A549 (cell line): Measurements from ENCODE around the gene MRLN.
"Not testable (repeated sequence)": the region's sequence is repeated elsewhere in the genome, so short reads cannot be mapped to it uniquely, and the experiment has no call there.

Source experiments
- ESRRA ChIP-seq: fragments of 150-350 bp; IDR thresholded peaks from 2 replicates; pipeline ENCODE4 v1.6.1; 2014; ENCODE audit warnings: mild to moderate bottlenecking, low read length, borderline replicate concordance
- PHF8 ChIP-seq: fragments of 200-600 bp; sonication (generic); IDR thresholded peaks from 2 replicates; pipeline ENCODE4 v1.6.1; 2016; ENCODE audit warnings: low read depth, mild to moderate bottlenecking, antibody characterized with exemption, moderate library complexity, borderline replicate concordance
- POLR2A ChIP-seq: IDR thresholded peaks from 2 replicates; pipeline ENCODE4 v1.6.1; 2012; ENCODE audit warnings: mild to moderate bottlenecking, low read length
- RNF2 ChIP-seq: fragments of 200-600 bp; sonication (generic); IDR thresholded peaks from 2 replicates; pipeline ENCODE4 v1.6.1; 2016; ENCODE audit warnings: low read depth, mild to moderate bottlenecking, antibody characterized with exemption, moderate library complexity, borderline replicate concordance
- TF ChIP-seq, protein P1 (sequence below): fragments of >200 bp; sonication (Bioruptor Twin); formaldehyde crosslinking; IDR thresholded peaks from 3 replicates; pipeline ENCODE4 v1.6.1; 2016
- TF ChIP-seq, protein P2 (sequence below): fragments of >200 bp; sonication (Bioruptor Twin); formaldehyde crosslinking; IDR thresholded peaks from 3 replicates; pipeline ENCODE4 v1.5.1; 2016
- TF ChIP-seq, protein P3 (sequence below): fragments of 250-450 bp; sonication (Bioruptor Pico); IDR thresholded peaks from 2 replicates; pipeline ENCODE4 v1.5.0; 2020; ENCODE audit warnings: low read depth, mild to moderate bottlenecking, moderate library complexity
- TF ChIP-seq, protein P4 (sequence below): fragments of 200-600 bp; sonication (generic); IDR thresholded peaks from 2 replicates; pipeline ENCODE4 v1.6.1; 2016; ENCODE audit warnings: antibody characterized with exemption, mild to moderate bottlenecking, moderate library complexity
- TF ChIP-seq, protein P5 (sequence below): IDR thresholded peaks from 2 replicates; pipeline ENCODE4 v1.6.1; 2012
- TF ChIP-seq, protein P6 (sequence below): fragments of 250-450 bp; sonication (Bioruptor Pico); IDR thresholded peaks from 2 replicates; pipeline ENCODE4 v1.5.0; 2021; ENCODE audit warnings: mild to moderate bottlenecking, moderate library complexity, borderline replicate concordance

DNA sequence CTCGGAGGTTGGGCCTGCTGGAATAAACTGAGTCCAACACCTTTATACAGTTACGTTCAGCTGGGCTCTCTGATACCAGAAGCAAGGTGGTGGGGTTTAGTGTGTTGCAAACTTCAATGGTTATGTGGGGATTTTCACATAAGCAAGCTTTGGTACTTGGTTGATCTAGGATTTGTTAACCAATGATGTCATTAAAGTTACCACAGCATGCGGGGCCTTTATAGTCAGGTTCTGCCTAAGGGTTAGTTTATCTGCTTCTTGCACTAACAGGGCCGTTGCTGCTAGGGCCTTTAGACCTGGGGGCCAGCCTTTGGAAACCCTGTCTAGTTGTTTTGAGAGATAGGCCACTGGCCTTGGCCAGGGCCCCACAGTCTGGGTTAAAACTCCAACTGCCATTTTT lies 24.1 kb downstream of the MRLN start:
- TF ChIP-seq, protein P1, sequence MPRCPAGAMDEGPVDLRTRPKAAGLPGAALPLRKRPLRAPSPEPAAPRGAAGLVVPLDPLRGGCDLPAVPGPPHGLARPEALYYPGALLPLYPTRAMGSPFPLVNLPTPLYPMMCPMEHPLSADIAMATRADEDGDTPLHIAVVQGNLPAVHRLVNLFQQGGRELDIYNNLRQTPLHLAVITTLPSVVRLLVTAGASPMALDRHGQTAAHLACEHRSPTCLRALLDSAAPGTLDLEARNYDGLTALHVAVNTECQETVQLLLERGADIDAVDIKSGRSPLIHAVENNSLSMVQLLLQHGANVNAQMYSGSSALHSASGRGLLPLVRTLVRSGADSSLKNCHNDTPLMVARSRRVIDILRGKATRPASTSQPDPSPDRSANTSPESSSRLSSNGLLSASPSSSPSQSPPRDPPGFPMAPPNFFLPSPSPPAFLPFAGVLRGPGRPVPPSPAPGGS: not testable (repeated sequence)
- TF ChIP-seq, protein P2, sequence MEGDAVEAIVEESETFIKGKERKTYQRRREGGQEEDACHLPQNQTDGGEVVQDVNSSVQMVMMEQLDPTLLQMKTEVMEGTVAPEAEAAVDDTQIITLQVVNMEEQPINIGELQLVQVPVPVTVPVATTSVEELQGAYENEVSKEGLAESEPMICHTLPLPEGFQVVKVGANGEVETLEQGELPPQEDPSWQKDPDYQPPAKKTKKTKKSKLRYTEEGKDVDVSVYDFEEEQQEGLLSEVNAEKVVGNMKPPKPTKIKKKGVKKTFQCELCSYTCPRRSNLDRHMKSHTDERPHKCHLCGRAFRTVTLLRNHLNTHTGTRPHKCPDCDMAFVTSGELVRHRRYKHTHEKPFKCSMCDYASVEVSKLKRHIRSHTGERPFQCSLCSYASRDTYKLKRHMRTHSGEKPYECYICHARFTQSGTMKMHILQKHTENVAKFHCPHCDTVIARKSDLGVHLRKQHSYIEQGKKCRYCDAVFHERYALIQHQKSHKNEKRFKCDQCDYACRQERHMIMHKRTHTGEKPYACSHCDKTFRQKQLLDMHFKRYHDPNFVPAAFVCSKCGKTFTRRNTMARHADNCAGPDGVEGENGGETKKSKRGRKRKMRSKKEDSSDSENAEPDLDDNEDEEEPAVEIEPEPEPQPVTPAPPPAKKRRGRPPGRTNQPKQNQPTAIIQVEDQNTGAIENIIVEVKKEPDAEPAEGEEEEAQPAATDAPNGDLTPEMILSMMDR: not testable (repeated sequence)
- TF ChIP-seq, protein P3, sequence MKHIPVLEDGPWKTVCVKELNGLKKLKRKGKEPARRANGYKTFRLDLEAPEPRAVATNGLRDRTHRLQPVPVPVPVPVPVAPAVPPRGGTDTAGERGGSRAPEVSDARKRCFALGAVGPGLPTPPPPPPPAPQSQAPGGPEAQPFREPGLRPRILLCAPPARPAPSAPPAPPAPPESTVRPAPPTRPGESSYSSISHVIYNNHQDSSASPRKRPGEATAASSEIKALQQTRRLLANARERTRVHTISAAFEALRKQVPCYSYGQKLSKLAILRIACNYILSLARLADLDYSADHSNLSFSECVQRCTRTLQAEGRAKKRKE (CRISPR knock-in tag): not testable (repeated sequence)
- TF ChIP-seq, protein P4, sequence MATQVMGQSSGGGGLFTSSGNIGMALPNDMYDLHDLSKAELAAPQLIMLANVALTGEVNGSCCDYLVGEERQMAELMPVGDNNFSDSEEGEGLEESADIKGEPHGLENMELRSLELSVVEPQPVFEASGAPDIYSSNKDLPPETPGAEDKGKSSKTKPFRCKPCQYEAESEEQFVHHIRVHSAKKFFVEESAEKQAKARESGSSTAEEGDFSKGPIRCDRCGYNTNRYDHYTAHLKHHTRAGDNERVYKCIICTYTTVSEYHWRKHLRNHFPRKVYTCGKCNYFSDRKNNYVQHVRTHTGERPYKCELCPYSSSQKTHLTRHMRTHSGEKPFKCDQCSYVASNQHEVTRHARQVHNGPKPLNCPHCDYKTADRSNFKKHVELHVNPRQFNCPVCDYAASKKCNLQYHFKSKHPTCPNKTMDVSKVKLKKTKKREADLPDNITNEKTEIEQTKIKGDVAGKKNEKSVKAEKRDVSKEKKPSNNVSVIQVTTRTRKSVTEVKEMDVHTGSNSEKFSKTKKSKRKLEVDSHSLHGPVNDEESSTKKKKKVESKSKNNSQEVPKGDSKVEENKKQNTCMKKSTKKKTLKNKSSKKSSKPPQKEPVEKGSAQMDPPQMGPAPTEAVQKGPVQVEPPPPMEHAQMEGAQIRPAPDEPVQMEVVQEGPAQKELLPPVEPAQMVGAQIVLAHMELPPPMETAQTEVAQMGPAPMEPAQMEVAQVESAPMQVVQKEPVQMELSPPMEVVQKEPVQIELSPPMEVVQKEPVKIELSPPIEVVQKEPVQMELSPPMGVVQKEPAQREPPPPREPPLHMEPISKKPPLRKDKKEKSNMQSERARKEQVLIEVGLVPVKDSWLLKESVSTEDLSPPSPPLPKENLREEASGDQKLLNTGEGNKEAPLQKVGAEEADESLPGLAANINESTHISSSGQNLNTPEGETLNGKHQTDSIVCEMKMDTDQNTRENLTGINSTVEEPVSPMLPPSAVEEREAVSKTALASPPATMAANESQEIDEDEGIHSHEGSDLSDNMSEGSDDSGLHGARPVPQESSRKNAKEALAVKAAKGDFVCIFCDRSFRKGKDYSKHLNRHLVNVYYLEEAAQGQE: not testable (repeated sequence)
- not testable (repeated sequence) for TF ChIP-seq ESRRA, RNF2, POLR2A, PHF8
- TF ChIP-seq, protein P5, sequence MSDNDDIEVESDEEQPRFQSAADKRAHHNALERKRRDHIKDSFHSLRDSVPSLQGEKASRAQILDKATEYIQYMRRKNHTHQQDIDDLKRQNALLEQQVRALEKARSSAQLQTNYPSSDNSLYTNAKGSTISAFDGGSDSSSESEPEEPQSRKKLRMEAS: not testable (repeated sequence)
- TF ChIP-seq, protein P6, sequence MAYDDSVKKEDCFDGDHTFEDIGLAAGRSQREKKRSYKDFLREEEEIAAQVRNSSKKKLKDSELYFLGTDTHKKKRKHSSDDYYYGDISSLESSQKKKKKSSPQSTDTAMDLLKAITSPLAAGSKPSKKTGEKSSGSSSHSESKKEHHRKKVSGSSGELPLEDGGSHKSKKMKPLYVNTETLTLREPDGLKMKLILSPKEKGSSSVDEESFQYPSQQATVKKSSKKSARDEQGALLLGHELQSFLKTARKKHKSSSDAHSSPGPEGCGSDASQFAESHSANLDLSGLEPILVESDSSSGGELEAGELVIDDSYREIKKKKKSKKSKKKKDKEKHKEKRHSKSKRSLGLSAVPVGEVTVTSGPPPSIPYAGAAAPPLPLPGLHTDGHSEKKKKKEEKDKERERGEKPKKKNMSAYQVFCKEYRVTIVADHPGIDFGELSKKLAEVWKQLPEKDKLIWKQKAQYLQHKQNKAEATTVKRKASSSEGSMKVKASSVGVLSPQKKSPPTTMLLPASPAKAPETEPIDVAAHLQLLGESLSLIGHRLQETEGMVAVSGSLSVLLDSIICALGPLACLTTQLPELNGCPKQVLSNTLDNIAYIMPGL (CRISPR knock-in tag): not testable (repeated sequence)
